ENCODE results near the gene IFNG-AS1.
A peak's percentile ranks its signal among the peaks of the same experiment; 100 is the strongest.

IFNG-AS1 gene

GRCh38 chr12:68031881-68032739 lies 42.9 kb downstream of the IFNG-AS1 start:
- FAIRE-seq = peak; percentile 24

GRCh38 chr12:68034567-68034966 lies 45.3 kb downstream of the IFNG-AS1 start:
- no peak for DNase-seq (ENCODE audit: extremely low spot score, insufficient read length, low read depth)
- no peak for FAIRE-seq

More at GRCh38 chr12:68031881-68032739, 42.9 kb downstream of the IFNG-AS1 start:
- no peak for DNase-seq (ENCODE audit: extremely low spot score, insufficient read length, low read depth)

- DNase-seq (ENCODE audit: extremely low spot score, insufficient read length, low read depth) (no peak), FAIRE-seq (no peak)
Observed at GRCh38 chr12:68036642-68037041, 47.4 kb downstream of the IFNG-AS1 start.

GRCh38 chr12:68037616-68038255 lies 48.5 kb downstream of the IFNG-AS1 start:
- FAIRE-seq (no peak), DNase-seq (ENCODE audit: extremely low spot score, insufficient read length, low read depth) (no peak)

GRCh38 chr12:68038650-68039049 lies 49.4 kb downstream of the IFNG-AS1 start:
- DNase-seq (ENCODE audit: extremely low spot score, insufficient read length, low read depth) = no peak
- FAIRE-seq = no peak

GRCh38 chr12:68040450-68041075 lies 51.3 kb downstream of the IFNG-AS1 start:
- DNase-seq (ENCODE audit: extremely low spot score, insufficient read length, low read depth) (peak; percentile 57), FAIRE-seq (peak; percentile 89)

GRCh38 chr12:68042212-68042699 lies 53.0 kb downstream of the IFNG-AS1 start:
- DNase-seq (ENCODE audit: extremely low spot score, insufficient read length, low read depth) = peak; percentile 15
- FAIRE-seq = peak; percentile 93

- FAIRE-seq = peak; percentile 64
- DNase-seq (ENCODE audit: extremely low spot score, insufficient read length, low read depth) = no peak
Observed at GRCh38 chr12:68043435-68043834, 54.2 kb downstream of the IFNG-AS1 start.

GRCh38 chr12:68048648-68049297 lies 59.5 kb downstream of the IFNG-AS1 start:
- no peak for FAIRE-seq
- DNase-seq (ENCODE audit: extremely low spot score, insufficient read length, low read depth) = no peak

- FAIRE-seq (peak; percentile 44), DNase-seq (ENCODE audit: extremely low spot score, insufficient read length, low read depth) (no peak)
Observed at GRCh38 chr12:68056300-68056699, 67.1 kb downstream of the IFNG-AS1 start.

- DNase-seq (ENCODE audit: extremely low spot score, insufficient read length, low read depth) (no peak), FAIRE-seq (no peak)
Observed at GRCh38 chr12:68063900-68064590, 74.8 kb downstream of the IFNG-AS1 start.

GRCh38 chr12:68065163-68065562 lies 75.9 kb downstream of the IFNG-AS1 start:
- DNase-seq (ENCODE audit: extremely low spot score, insufficient read length, low read depth) = no peak
- no peak for FAIRE-seq

GRCh38 chr12:68065687-68066086 lies 76.4 kb downstream of the IFNG-AS1 start:
- DNase-seq (ENCODE audit: extremely low spot score, insufficient read length, low read depth) = no peak
- FAIRE-seq = no peak

- FAIRE-seq = no peak
- no peak for DNase-seq (ENCODE audit: extremely low spot score, insufficient read length, low read depth)
Observed at GRCh38 chr12:68067762-68068376, 78.6 kb downstream of the IFNG-AS1 start.

GRCh38 chr12:68069275-68069674 lies 80.0 kb downstream of the IFNG-AS1 start:
- FAIRE-seq (no peak), DNase-seq (ENCODE audit: extremely low spot score, insufficient read length, low read depth) (no peak)
